T-helper 17 cell (primary cell): ENCODE measurements around the gene APOL5. TPM values are rescaled to one million over a fixed set of nuclear protein-coding genes. Genes with fewer than 3 reads are reported as not detected.

Experiments
- ATAC-seq: fragments of 150-1000 bp; cut with Tn5 transposase; 2 replicates; pipeline ENCODE4 v1.10.0; 2021; ENCODE audit warnings: mild to moderate bottlenecking, moderate library complexity
- DNase-seq, 3 donors: peaks; one replicate each; pipeline versions ENCODE4 v3.0.0 to v3.0.0-alpha.2; 2020 to 2021
- H3K9me3 ChIP-seq: one replicate; pipeline ENCODE4 v1.7.0; 2013; ENCODE audit warnings: low read length, mild to moderate bottlenecking; ENCODE audit not compliant: control insufficient read depth, poor library complexity, severe bottlenecking
- H3K27ac Mint-ChIP-seq: one replicate; pipeline ENCODE4 v1.8.0; 2022; ENCODE audit warnings: mild to moderate bottlenecking, moderate library complexity, mixed read lengths
- H3K27me3 Mint-ChIP-seq: one replicate; pipeline ENCODE4 v1.8.0; 2022; ENCODE audit warnings: mixed read lengths
- H3K36me3 Mint-ChIP-seq: one replicate; pipeline ENCODE4 v1.8.0; 2022; ENCODE audit warnings: low read depth, mixed read lengths
- H3K4me1 Mint-ChIP-seq: one replicate; pipeline ENCODE4 v1.8.0; 2022; ENCODE audit warnings: mild to moderate bottlenecking, mixed read lengths
- H3K4me3 Mint-ChIP-seq: one replicate; pipeline ENCODE4 v1.8.0; 2022; ENCODE audit warnings: mild to moderate bottlenecking, moderate library complexity, mixed read lengths
- total RNA-seq, 4 donors: library from RNA in 2 of 4; stranded (reverse) in 2 of 4; gene quantifications; one replicate each; pipeline ENCODE4 v1.2.3 and lab custom pipeline; 2022 to 2026

The APOL5 gene
- total RNA-seq, 2 donors from 2014 or later = not detected

GRCh38 chr22:35756722-35757121 is 39.0 kb downstream of the APOL5 start:
- H3K4me3 Mint-ChIP-seq = no peak overlapping the region
- no peaks in the 10 kb centered on the region for H3K27me3 Mint-ChIP-seq
- ATAC-seq (no peak), DNase-seq (no peak)
- H3K27ac Mint-ChIP-seq = no peak overlapping the region
- H3K9me3 ChIP-seq = no peaks in the 10 kb centered on the region
- H3K36me3 Mint-ChIP-seq = peaks cover 3% of the 10 kb centered on the region
- H3K4me1 Mint-ChIP-seq = peaks cover 5% of the 10 kb centered on the region

GRCh38 chr22:35758394-35758793 is 40.7 kb downstream of the APOL5 start:
- no peak for ATAC-seq

GRCh38 chr22:35761037-35761436 is 43.4 kb downstream of the APOL5 start:
- Mint-ChIP-seq H3K36me3 (peaks cover 3% of the 10 kb centered on the region), H3K4me3 (no peak overlapping the region), H3K27ac (no peak overlapping the region), H3K4me1 (peaks cover 3% of the 10 kb centered on the region), H3K27me3 (no peaks in the 10 kb centered on the region)
- no peak for ATAC-seq
- H3K9me3 ChIP-seq = no peaks in the 10 kb centered on the region
- DNase-seq = no peak

More at GRCh38 chr22:35758394-35758793, 40.7 kb downstream of the APOL5 start:
- H3K4me3 Mint-ChIP-seq = no peak overlapping the region
- no peaks in the 10 kb centered on the region for H3K9me3 ChIP-seq
- H3K36me3 Mint-ChIP-seq = peaks cover 3% of the 10 kb centered on the region
- peaks cover 3% of the 10 kb centered on the region for H3K4me1 Mint-ChIP-seq
- H3K27me3 Mint-ChIP-seq = no peaks in the 10 kb centered on the region
- no peak for DNase-seq
- H3K27ac Mint-ChIP-seq = no peak overlapping the region

GRCh38 chr22:35766654-35767580 is 49.2 kb downstream of the APOL5 start:
- peaks cover 4% of the 10 kb centered on the region for H3K36me3 Mint-ChIP-seq
- ATAC-seq (no peak), DNase-seq (no peak)
- H3K4me3 Mint-ChIP-seq = no peak overlapping the region
- H3K27me3 Mint-ChIP-seq = peaks cover 10% of the 10 kb centered on the region
- H3K9me3 ChIP-seq = no peaks in the 10 kb centered on the region
- H3K4me1 Mint-ChIP-seq = no peaks in the 10 kb centered on the region
- H3K27ac Mint-ChIP-seq = no peak overlapping the region

- Mint-ChIP-seq H3K4me1 (no peaks in the 10 kb centered on the region), H3K4me3 (no peak overlapping the region), H3K27ac (no peak overlapping the region), H3K36me3 (peaks cover 4% of the 10 kb centered on the region), H3K27me3 (peaks cover 10% of the 10 kb centered on the region)
- no peaks in the 10 kb centered on the region for H3K9me3 ChIP-seq
- DNase-seq = no peak
- no peak for ATAC-seq
Observed at GRCh38 chr22:35769974-35770373, 52.3 kb downstream of the APOL5 start.

GRCh38 chr22:35775339-35775738 is 57.7 kb downstream of the APOL5 start:
- Mint-ChIP-seq H3K4me3 (no peak overlapping the region), H3K4me1 (no peaks in the 10 kb centered on the region), H3K27me3 (no peaks in the 10 kb centered on the region), H3K27ac (no peak overlapping the region), H3K36me3 (no peaks in the 10 kb centered on the region)
- H3K9me3 ChIP-seq = no peaks in the 10 kb centered on the region
- no peak for ATAC-seq
- no peak for DNase-seq

- Mint-ChIP-seq H3K36me3 (no peaks in the 10 kb centered on the region), H3K4me3 (no peak overlapping the region), H3K4me1 (no peaks in the 10 kb centered on the region), H3K27ac (no peak overlapping the region), H3K27me3 (no peaks in the 10 kb centered on the region)
- ATAC-seq (no peak), DNase-seq (no peak)
- H3K9me3 ChIP-seq = no peaks in the 10 kb centered on the region
Observed at GRCh38 chr22:35777335-35777975, 59.8 kb downstream of the APOL5 start.

Other genes with a start within 250 kb of the APOL5 start
- gene RASD2, start 177.0 kb upstream of the APOL5 start, total RNA-seq = 1 to 10 TPM in 1 of 2 donors, under 1 TPM in 1; 0.67 to 1.4 TPM
- gene MB, start 100.5 kb upstream of the APOL5 start, total RNA-seq = not detected
- 10 to 100 TPM; 42.7 to 44.8 TPM for gene APOL6, start 69.4 kb upstream of the APOL5 start, total RNA-seq